Trophoblast cell (in vitro differentiated cells and primary cell): Measurements from ENCODE around the gene PPARD.
"Not testable (repeated sequence)": the region's sequence is repeated elsewhere in the genome, so short reads cannot be mapped to it uniquely, and the experiment has no call there.

Source experiments
- DNase-seq, 2 donors: peaks; one replicate each; pipeline ENCODE4 v3.0.0-alpha.2; 2016
- H2AFZ ChIP-seq: 2 replicates; pipeline ENCODE4 v1.6.1; 2013; ENCODE audit warnings: low read length, moderate library complexity, mild to moderate bottlenecking; ENCODE audit not compliant: insufficient read depth, poor library complexity
- H2AK5ac ChIP-seq: 2 replicates; pipeline ENCODE4 v1.6.1; 2013; ENCODE audit warnings: mild to moderate bottlenecking, low read length
- H2BK120ac ChIP-seq: 2 replicates; pipeline ENCODE4 v1.6.1; 2013; ENCODE audit warnings: low read length, mild to moderate bottlenecking, moderate library complexity; ENCODE audit not compliant: insufficient read depth, poor library complexity
- H2BK12ac ChIP-seq: 2 replicates; pipeline ENCODE4 v1.6.1; 2013; ENCODE audit warnings: mild to moderate bottlenecking, low read length, moderate library complexity
- H2BK5ac ChIP-seq: 2 replicates; pipeline ENCODE4 v1.6.1; 2013; ENCODE audit warnings: low read length, low read depth, moderate library complexity, mild to moderate bottlenecking; ENCODE audit not compliant: poor library complexity
- H3K14ac ChIP-seq: 2 replicates; pipeline ENCODE4 v1.6.1; 2013; ENCODE audit warnings: mild to moderate bottlenecking, low read length
- H3K18ac ChIP-seq: 2 replicates; pipeline ENCODE4 v1.6.1; 2013; ENCODE audit warnings: mild to moderate bottlenecking, low read length
- H3K23ac ChIP-seq: 2 replicates; pipeline ENCODE4 v1.6.1; 2013; ENCODE audit warnings: low read length
- H3K27ac ChIP-seq: 2 replicates; pipeline ENCODE4 v1.5.1; 2013; ENCODE audit warnings: low read depth, mild to moderate bottlenecking, inconsistent platforms, low read length, moderate library complexity
- H3K27me3 ChIP-seq: 2 replicates; pipeline ENCODE4 v1.6.1; 2013; ENCODE audit warnings: inconsistent platforms, mild to moderate bottlenecking, low read length, moderate library complexity; ENCODE audit not compliant: insufficient read depth
- H3K36me3 ChIP-seq, 2 experiments: 1 replicate in 1 of 2; 2 replicates in 1 of 2; pipeline ENCODE4 v1.6.1; 2013; ENCODE audit warnings: low read length in 2 of 2, mild to moderate bottlenecking in 2 of 2, moderate library complexity in 1 of 2; ENCODE audit not compliant: insufficient read depth in 2 of 2, control insufficient read depth in 1 of 2
- H3K4ac ChIP-seq: 2 replicates; pipeline ENCODE4 v1.6.1; 2013; ENCODE audit warnings: low read depth, mild to moderate bottlenecking, low read length, moderate library complexity
- H3K4me1 ChIP-seq, 2 experiments: 1 replicate in 1 of 2; 2 replicates in 1 of 2; pipeline ENCODE4 v1.6.1; 2013; ENCODE audit warnings: low read length in 2 of 2, mild to moderate bottlenecking in 2 of 2, moderate library complexity in 1 of 2; ENCODE audit not compliant: insufficient read depth in 2 of 2, control insufficient read depth in 1 of 2
- H3K4me2 ChIP-seq: 2 replicates; pipeline ENCODE4 v1.6.1; 2013; ENCODE audit warnings: inconsistent platforms, mild to moderate bottlenecking, low read length, moderate library complexity
- H3K4me3 ChIP-seq: 2 replicates; pipeline ENCODE4 v1.5.1; 2013; ENCODE audit warnings: mild to moderate bottlenecking, low read depth, low read length, inconsistent platforms
- H3K79me1 ChIP-seq: one replicate; pipeline ENCODE4 v1.6.1; 2013; ENCODE audit warnings: low read length
- H3K79me2 ChIP-seq: 2 replicates; pipeline ENCODE4 v1.6.1; 2013; ENCODE audit warnings: low read length, mild to moderate bottlenecking; ENCODE audit not compliant: control insufficient read depth, insufficient read depth, poor library complexity
- H3K9ac ChIP-seq: 2 replicates; pipeline ENCODE4 v1.6.1; 2013; ENCODE audit warnings: mild to moderate bottlenecking, low read length
- H3K9me3 ChIP-seq: 2 replicates; pipeline ENCODE4 v1.6.1; 2013; ENCODE audit warnings: low read depth, mild to moderate bottlenecking, control low read depth, inconsistent platforms, low read length; ENCODE audit not compliant: insufficient read depth
- H4K12ac ChIP-seq: 2 replicates; pipeline ENCODE4 v1.6.1; 2013; ENCODE audit warnings: low read depth, mild to moderate bottlenecking, low read length, moderate library complexity
- H4K8ac ChIP-seq: 2 replicates; pipeline ENCODE4 v1.6.1; 2013; ENCODE audit warnings: low read depth, mild to moderate bottlenecking, low read length, moderate library complexity
- H4K91ac ChIP-seq: one replicate; pipeline ENCODE4 v1.6.1; 2013; ENCODE audit warnings: low read depth, mild to moderate bottlenecking, low read length, moderate library complexity
- WGBS: extraction: QIAGEN DNeasy Blood & Tissue Kit; methylation state at CpG from one replicate; pipeline ENCODE4 v1.1.7; 2013; ENCODE audit warnings: missing lambda C conversion rate; ENCODE audit not compliant: insufficient read length, insufficient coverage; ENCODE audit errors: extremely low coverage; 5-methylcytosine and 5-hydroxymethylcytosine counted together

The PPARD gene

DNA sequence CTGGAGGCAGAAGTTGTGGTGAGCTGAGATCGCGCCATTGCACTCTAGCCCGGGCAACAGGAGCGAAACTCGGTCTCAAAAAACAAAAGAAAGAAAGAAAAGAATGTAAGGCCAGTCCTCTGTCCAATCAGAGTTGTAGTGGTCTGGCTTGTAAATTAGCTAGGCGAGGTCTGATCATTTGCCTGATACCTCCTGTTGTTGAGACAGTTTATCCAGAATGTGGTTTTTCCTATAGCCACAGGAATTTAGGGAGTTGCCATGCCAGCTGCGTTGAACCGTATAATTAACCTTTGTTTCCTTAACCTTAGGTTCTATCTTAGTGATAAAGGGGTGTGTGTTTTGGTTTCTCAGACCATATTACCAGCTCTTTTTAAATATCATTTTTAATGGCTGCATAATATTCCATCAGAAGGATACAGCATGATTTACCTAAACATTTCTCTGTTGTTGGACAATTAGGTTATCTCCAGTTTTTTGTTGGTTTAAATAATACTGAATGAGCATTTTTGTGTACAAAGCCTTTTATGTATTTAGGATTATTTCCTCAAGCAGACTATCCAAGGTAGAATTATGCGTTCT is 11.7 kb upstream of the PPARD start:
- H2BK12ac ChIP-seq: no peak overlapping the region
- H3K79me2 ChIP-seq: no peaks in the 10 kb centered on the region
- no peak overlapping the region for H3K4me2 ChIP-seq
- no peak overlapping the region for H2BK5ac ChIP-seq
- H2AK5ac ChIP-seq: no peak overlapping the region
- no peak overlapping the region for H3K27ac ChIP-seq
- H4K12ac ChIP-seq: no peak overlapping the region
- H3K23ac ChIP-seq: no peak overlapping the region
- H3K18ac ChIP-seq: no peak overlapping the region
- no peaks in the 10 kb centered on the region for H3K27me3 ChIP-seq
- peak; percentile 54 to 77 for DNase-seq
- no peak overlapping the region for H2AFZ ChIP-seq
- peaks cover 4% of the 10 kb centered on the region for H3K9me3 ChIP-seq
- H3K4me1 ChIP-seq: no peaks in the 10 kb centered on the region
- H3K79me1 ChIP-seq: no peaks in the 10 kb centered on the region
- no peak overlapping the region for H3K14ac ChIP-seq
- no peak overlapping the region for H2BK120ac ChIP-seq
- no peak overlapping the region for H4K8ac ChIP-seq
- H3K9ac ChIP-seq: no peak overlapping the region
- H3K4ac ChIP-seq: no peak overlapping the region
- no peak overlapping the region for H4K91ac ChIP-seq
- no CpG with 5 or more reads among the region's 9 CpGs for WGBS
- no peak overlapping the region for H3K4me3 ChIP-seq
- H3K36me3 ChIP-seq: no peaks in the 10 kb centered on the region

- not testable (repeated sequence) for H3K27ac ChIP-seq, H3K14ac ChIP-seq, H2BK120ac ChIP-seq, H3K9ac ChIP-seq, H3K23ac ChIP-seq, H3K18ac ChIP-seq, H3K4ac ChIP-seq, H3K36me3 ChIP-seq, H4K12ac ChIP-seq, H2AFZ ChIP-seq, H3K27me3 ChIP-seq, H2AK5ac ChIP-seq, H4K91ac ChIP-seq, H3K4me2 ChIP-seq, H3K9me3 ChIP-seq, H2BK5ac ChIP-seq, H3K4me3 ChIP-seq, H3K79me1 ChIP-seq, H3K4me1 ChIP-seq, H3K79me2 ChIP-seq, H4K8ac ChIP-seq, H2BK12ac ChIP-seq
- DNase-seq: peak in 1 of 2 donors; percentile 51
- WGBS: no CpG with 5 or more reads among the region's 9 CpGs
Measured at GRCh38 chr6:35332074-35332887, 10.1 kb upstream of the PPARD start.

- Histone ChIP-seq H3K14ac (no peak overlapping the region), H3K4me3 (no peak overlapping the region), H2AFZ (no peak overlapping the region), H3K4me2 (no peak overlapping the region), H3K27me3 (no peaks in the 10 kb centered on the region), H3K27ac (peak overlapping the region; percentile 61), H3K36me3 (peaks cover 9 to 10% of the 10 kb centered on the region in 2 experiments), H3K9me3 (no peaks in the 10 kb centered on the region), H2AK5ac (no peak overlapping the region), H4K12ac (no peak overlapping the region), H2BK12ac (no peak overlapping the region), H3K18ac (no peak overlapping the region), H4K8ac (no peak overlapping the region), H3K4me1 (peaks cover 15 to 20% of the 10 kb centered on the region in 2 experiments), H3K79me1 (peaks cover 7% of the 10 kb centered on the region), H3K4ac (no peak overlapping the region), H2BK5ac (peak overlapping the region; percentile 64), H2BK120ac (no peak overlapping the region), H3K79me2 (peaks cover 11% of the 10 kb centered on the region), H3K9ac (no peak overlapping the region), H4K91ac (no peak overlapping the region), H3K23ac (no peak overlapping the region)
- no CpG with 5 or more reads among the region's 13 CpGs for WGBS
- peak in 1 of 2 donors; percentile 57 for DNase-seq
Measured at GRCh38 chr6:35341557-35341956, 801 bp upstream of the PPARD start.

DNA sequence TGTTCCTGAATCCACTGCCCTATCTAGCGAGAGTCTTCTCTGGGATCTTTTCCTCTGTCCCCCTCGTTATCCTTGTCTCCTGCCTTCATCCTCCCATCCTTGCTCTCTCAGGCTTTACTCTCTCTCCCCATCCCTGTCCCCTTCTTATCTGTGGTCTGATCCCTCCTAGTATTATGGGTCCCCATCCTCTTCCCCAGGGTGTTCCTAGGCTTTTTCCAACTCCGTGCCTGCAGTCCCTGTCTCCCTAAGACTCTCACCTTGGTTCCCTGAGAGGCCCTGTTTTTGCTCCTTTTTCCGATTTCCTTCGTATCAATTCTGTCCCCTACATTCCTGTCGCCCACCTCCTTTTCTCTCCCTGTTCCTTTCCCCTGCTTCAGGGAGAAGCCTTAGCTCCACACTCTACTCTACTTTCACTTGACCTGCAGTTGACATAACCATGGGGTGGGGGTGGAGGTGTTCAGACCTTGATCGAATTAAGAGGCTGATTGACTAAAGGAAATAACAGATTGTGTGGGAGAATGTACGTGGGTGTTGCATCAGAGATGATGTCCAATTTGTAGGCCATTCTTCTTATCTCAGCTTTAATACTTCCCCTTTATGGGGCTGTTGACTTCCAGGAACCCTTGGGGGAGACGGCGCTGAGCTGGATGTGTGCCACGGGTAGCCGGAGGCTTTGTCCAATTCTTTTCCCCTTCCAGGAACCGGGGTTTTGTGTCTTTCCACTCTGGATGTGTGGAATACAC is 905 bp downstream of the PPARD start:
- WGBS: no CpG with 5 or more reads among the region's 13 CpGs
- Histone ChIP-seq H3K18ac (peak overlapping the region; percentile 91), H3K9me3 (no peaks in the 10 kb centered on the region), H4K91ac (peak overlapping the region; percentile 39), H3K36me3 (peaks cover 10 to 16% of the 10 kb centered on the region in 2 experiments), H3K4me1 (peaks cover 15 to 24% of the 10 kb centered on the region in 2 experiments), H2BK12ac (no peak overlapping the region), H3K4me2 (peak overlapping the region; percentile 92), H3K79me1 (peaks cover 7% of the 10 kb centered on the region), H3K27me3 (no peaks in the 10 kb centered on the region), H3K14ac (peak overlapping the region; percentile 59), H3K9ac (peak overlapping the region; percentile 92), H2BK5ac (peak overlapping the region; percentile 72), H3K23ac (no peak overlapping the region), H4K8ac (peak overlapping the region; percentile 88), H3K27ac (peak overlapping the region; percentile 11), H2BK120ac (peak overlapping the region; percentile 84), H3K4me3 (peak overlapping the region; percentile 97), H2AFZ (peak overlapping the region; percentile 44), H4K12ac (no peak overlapping the region), H3K4ac (peak overlapping the region; percentile 61), H3K79me2 (peaks cover 11% of the 10 kb centered on the region), H2AK5ac (peak overlapping the region; percentile 41)
- DNase-seq: peak in 1 of 2 donors; percentile 32
